ENCODE results near the gene PTPN7. TPM values are rescaled to one million over a fixed set of nuclear protein-coding genes. Genes with fewer than 3 reads are reported as not detected.
A peak's percentile ranks its signal among the peaks of the same experiment; 100 is the strongest.

PTPN7 gene
- total and polyA plus RNA-seq, 2 donors (not counting 3 experiments of a cell fraction or from before 2014, with no cell fraction given) = 0.86 to 1.8 TPM

DNA sequence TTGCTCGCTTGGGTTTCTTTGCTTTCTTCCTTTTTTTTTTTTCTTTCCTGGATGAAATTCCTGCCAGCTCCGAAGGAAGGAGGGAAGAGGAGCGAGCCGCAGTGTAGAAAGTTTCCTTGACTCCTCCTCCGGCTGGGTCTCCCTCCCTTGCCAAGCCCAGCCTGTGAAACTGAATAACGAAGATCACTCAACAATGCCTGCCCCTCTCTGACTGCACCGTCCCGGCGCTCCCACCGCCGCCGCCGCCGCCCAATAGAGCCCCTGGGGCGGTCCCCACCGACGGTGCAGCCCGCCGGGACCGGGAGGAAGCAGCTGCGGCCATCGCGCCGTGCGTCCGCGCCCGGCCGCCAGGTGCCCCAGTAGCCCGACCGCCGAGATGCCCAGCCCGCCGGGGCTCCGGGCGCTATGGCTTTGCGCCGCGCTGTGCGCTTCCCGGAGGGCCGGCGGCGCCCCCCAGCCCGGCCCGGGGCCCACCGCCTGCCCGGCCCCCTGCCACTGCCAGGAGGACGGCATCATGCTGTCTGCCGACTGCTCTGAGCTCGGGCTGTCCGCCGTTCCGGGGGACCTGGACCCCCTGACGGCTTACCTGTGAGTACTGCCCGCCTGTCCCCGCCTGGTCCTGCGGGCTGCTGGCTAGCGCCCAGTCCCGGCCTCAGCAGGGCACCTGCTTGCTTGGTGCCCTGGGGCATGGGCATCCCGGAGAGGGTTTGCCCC is 33.4 kb upstream of the PTPN7 start, which contains the start of gene LGR6:
Gene LGR6, plus strand, starts transcription at position 186 of the 714 bp plus-strand sequence. Its CDS starts 191 bp downstream, at position 377.
- Histone ChIP-seq H3K4me3 (replicated peaks in 1 of 3; ENCODE audit: insufficient read depth in 1 of 3, low read depth in 1 of 3, low read length in 3 of 3) (no peak within 1 kb of the TSS), H3K9me1 (replicated peaks; ENCODE audit: control insufficient read depth, extremely low read depth, insufficient read depth, low read length) (no peaks in the 10 kb centered on the region), H3K27me3 (ENCODE audit: control insufficient read depth in 2 of 2, insufficient read depth in 2 of 2, low read length in 2 of 2) (peaks cover 32 to 37% of the 10 kb centered on the region in 2 experiments), H3K36me3 (ENCODE audit: control insufficient read depth in 2 of 2, extremely low read depth in 1 of 2, insufficient read depth in 2 of 2, low read length in 2 of 2) (no peaks in the 10 kb centered on the region), H2AFZ (ENCODE audit: low read depth, low read length) (no peak within 1 kb of the TSS), H3K79me2 (ENCODE audit: control insufficient read depth, insufficient read depth, low read length) (no peaks in the 10 kb centered on the region), H3K4me1 (ENCODE audit: control insufficient read depth, extremely low read depth, insufficient read depth, low read length) (no peaks in the 10 kb centered on the region), H3K4me2 (ENCODE audit: insufficient read depth, low read length) (no peak within 1 kb of the TSS), H3K27ac (ENCODE audit: insufficient read depth, low read depth, low read length) (no peak within 1 kb of the TSS), H3K9ac (replicated peaks; ENCODE audit: extremely low read depth, insufficient read depth, low read length) (no peak within 1 kb of the TSS), H4K20me1 (replicated peaks; ENCODE audit: control insufficient read depth, extremely low read depth, insufficient read depth, low read length) (no peaks in the 10 kb centered on the region), H3K9me3 (replicated peaks; ENCODE audit: control insufficient read depth, insufficient read depth, low read length) (no peaks in the 10 kb centered on the region)
- DNase-seq (ENCODE audit: low read depth, low spot score) (no peak), FAIRE-seq (peak; percentile 12)
- dilution Hi-C loops (cut with MboI; ENCODE audit: extremely low pct_ligation_motif_present, low sequenced_read_pairs) (no loop called here), intact Hi-C loops (cut with micrococcal nuclease) (loop anchor here (1.0 kb wide), 3 partner anchors 81 to 526 kb away; no protein-coding TSS in a partner anchor)
- CTCF ChIA-PET = interaction anchor here (0.8 to 5.4 kb wide), 29 partner anchors 9 to 526 kb away, joined by 3 to 121 read pairs (median 5); partner anchors contain the start of gene UBE2T
- TF ChIP-seq EZH2 (IDR thresholded peaks at IDR 0.05; ENCODE audit: borderline replicate concordance, low read depth, low read length, severe bottlenecking) (peak; percentile 68), FOS (IDR thresholded peaks at IDR 0.05; ENCODE audit: borderline replicate concordance, insufficient read depth, low read length) (no peak)
- no TSS peak for BruUV-seq (replicated peaks)
- POLR2A ChIA-PET = no interaction called here

DNA sequence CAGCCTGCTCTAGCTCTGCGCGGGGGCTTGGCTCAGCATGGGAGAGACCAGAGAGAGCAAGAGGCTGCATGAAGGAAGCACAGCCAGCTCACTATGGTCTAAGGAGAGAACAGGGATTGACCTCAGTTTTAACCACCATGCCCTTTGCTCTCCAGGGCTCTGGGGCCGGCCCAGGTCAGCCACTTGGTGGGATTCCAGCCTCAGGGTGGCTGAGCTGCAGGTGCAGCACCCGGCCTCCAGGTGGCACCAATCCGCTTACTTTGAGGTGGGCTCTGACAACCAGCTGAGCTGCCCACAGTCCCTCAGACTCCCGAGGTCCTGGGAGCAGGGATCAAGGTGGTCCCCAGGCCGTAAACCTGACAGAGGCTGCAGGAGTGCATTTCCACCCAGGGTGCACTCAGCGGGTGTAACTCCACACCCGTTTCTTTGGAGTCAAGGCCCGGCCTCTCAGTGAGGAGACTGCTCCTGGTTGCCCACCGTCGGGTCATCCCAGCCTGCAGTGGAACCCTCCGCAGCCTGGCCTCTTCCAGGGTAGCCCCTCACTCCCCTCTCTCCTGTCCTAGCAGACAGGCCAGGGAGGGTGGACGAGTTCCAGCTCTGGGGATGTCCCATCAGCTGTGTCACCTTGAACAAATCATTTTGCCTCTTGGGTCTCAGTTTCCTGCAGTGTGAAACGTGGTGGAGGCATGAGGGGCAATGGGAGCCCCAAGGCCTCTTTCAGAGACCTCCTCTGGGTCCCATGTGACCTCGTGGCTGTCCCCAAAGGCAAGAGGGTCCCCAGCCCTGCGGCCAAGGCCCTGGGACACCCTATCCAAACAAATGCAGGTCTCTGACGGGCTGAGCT is 32.6 kb upstream of the PTPN7 start:
- no peak overlapping the region for H2AFZ ChIP-seq (ENCODE audit: low read depth, low read length)
- peaks cover 32 to 33% of the 10 kb centered on the region in 2 experiments for H3K27me3 ChIP-seq (ENCODE audit: control insufficient read depth in 2 of 2, insufficient read depth in 2 of 2, low read length in 2 of 2)
- no peaks in the 10 kb centered on the region for H3K79me2 ChIP-seq (ENCODE audit: control insufficient read depth, insufficient read depth, low read length)
- H3K4me2 ChIP-seq (ENCODE audit: insufficient read depth, low read length) = no peak overlapping the region
- no peaks in the 10 kb centered on the region for H3K9me3 ChIP-seq (replicated peaks; ENCODE audit: control insufficient read depth, insufficient read depth, low read length)
- dilution Hi-C loops (cut with MboI; ENCODE audit: extremely low pct_ligation_motif_present, low sequenced_read_pairs) (no loop called here), intact Hi-C loops (cut with micrococcal nuclease) (loop anchor here (1.0 kb wide), 3 partner anchors 81 to 526 kb away; no protein-coding TSS in a partner anchor)
- POLR2A ChIA-PET = no interaction called here
- no peak overlapping the region for H3K27ac ChIP-seq (ENCODE audit: insufficient read depth, low read depth, low read length)
- FAIRE-seq = peak; percentile 78
- CTCF ChIA-PET = interaction anchor here (0.5 to 5.4 kb wide), 49 partner anchors 8 to 526 kb away, joined by 3 to 121 read pairs (median 4); partner anchors contain the start of gene UBE2T
- H4K20me1 ChIP-seq (replicated peaks; ENCODE audit: control insufficient read depth, extremely low read depth, insufficient read depth, low read length) = no peaks in the 10 kb centered on the region
- TF ChIP-seq, protein P1, sequence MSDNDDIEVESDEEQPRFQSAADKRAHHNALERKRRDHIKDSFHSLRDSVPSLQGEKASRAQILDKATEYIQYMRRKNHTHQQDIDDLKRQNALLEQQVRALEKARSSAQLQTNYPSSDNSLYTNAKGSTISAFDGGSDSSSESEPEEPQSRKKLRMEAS (IDR thresholded peaks at IDR 0.05; ENCODE audit: insufficient read depth, insufficient read length) = no peak
- no peak for TF ChIP-seq POLR2AphosphoS5 (IDR thresholded peaks at IDR 0.05; ENCODE audit: insufficient read depth, low read depth, low read length)
- no peak for TF ChIP-seq POLR2A (IDR thresholded peaks at IDR 0.05; ENCODE audit: low read depth, low read length)
- no peak for TF ChIP-seq JUN (IDR thresholded peaks at IDR 0.05; ENCODE audit: borderline replicate concordance, insufficient read depth, insufficient read length, low read depth)
- no peak for TF ChIP-seq EZH2 (IDR thresholded peaks at IDR 0.05; ENCODE audit: borderline replicate concordance, low read depth, low read length, severe bottlenecking)
- TF ChIP-seq, protein P2, sequence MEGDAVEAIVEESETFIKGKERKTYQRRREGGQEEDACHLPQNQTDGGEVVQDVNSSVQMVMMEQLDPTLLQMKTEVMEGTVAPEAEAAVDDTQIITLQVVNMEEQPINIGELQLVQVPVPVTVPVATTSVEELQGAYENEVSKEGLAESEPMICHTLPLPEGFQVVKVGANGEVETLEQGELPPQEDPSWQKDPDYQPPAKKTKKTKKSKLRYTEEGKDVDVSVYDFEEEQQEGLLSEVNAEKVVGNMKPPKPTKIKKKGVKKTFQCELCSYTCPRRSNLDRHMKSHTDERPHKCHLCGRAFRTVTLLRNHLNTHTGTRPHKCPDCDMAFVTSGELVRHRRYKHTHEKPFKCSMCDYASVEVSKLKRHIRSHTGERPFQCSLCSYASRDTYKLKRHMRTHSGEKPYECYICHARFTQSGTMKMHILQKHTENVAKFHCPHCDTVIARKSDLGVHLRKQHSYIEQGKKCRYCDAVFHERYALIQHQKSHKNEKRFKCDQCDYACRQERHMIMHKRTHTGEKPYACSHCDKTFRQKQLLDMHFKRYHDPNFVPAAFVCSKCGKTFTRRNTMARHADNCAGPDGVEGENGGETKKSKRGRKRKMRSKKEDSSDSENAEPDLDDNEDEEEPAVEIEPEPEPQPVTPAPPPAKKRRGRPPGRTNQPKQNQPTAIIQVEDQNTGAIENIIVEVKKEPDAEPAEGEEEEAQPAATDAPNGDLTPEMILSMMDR (IDR thresholded peaks at IDR 0.05; ENCODE audit: extremely low read depth in 1 of 2, insufficient read depth in 1 of 2, low read depth in 1 of 2, low read length in 2 of 2) = peak; percentile 87 to 93
- TF ChIP-seq MYC (IDR thresholded peaks at IDR 0.05; ENCODE audit: low read depth, low read length) = no peak
- TF ChIP-seq FOS (IDR thresholded peaks at IDR 0.05; ENCODE audit: borderline replicate concordance, insufficient read depth, low read length) = no peak
- no peak overlapping the region for H3K9ac ChIP-seq (replicated peaks; ENCODE audit: extremely low read depth, insufficient read depth, low read length)
- H3K9me1 ChIP-seq (replicated peaks; ENCODE audit: control insufficient read depth, extremely low read depth, insufficient read depth, low read length) = no peaks in the 10 kb centered on the region
- DNase-seq (ENCODE audit: low read depth, low spot score) = peak; percentile 49
- no peaks in the 10 kb centered on the region for H3K36me3 ChIP-seq (ENCODE audit: control insufficient read depth in 2 of 2, extremely low read depth in 1 of 2, insufficient read depth in 2 of 2, low read length in 2 of 2)
- H3K4me1 ChIP-seq (ENCODE audit: control insufficient read depth, extremely low read depth, insufficient read depth, low read length) = no peaks in the 10 kb centered on the region
- H3K4me3 ChIP-seq (replicated peaks in 1 of 3; ENCODE audit: insufficient read depth in 1 of 3, low read depth in 1 of 3, low read length in 3 of 3) = no peak overlapping the region
- BruUV-seq (replicated peaks) = no TSS peak

All from endothelial cell of umbilical vein (primary cell).